Measurements from ENCODE around the gene MZT2B. TPM values are rescaled to one million over a fixed set of nuclear protein-coding genes. Genes with fewer than 3 reads are reported as not detected.

MZT2B gene
- total RNA-seq, 2 experiments from 2014 or later: 388 to 401 TPM

Other genes with a start within 250 kb of the MZT2B start
- gene RAB6C, start 202.6 kb upstream of the MZT2B start, total RNA-seq: not detected
- gene POTEF, start 53.0 kb upstream of the MZT2B start, total RNA-seq: not detected
- gene CCDC74B, start 37.1 kb upstream of the MZT2B start, total RNA-seq: 1 to 10 TPM; 3.2 to 3.3 TPM
- 10 to 100 TPM; 65.8 to 69.4 TPM for gene SMPD4, start 660 bp upstream of the MZT2B start, total RNA-seq
- not detected for gene TUBA3E, start 16.2 kb downstream of the MZT2B start, total RNA-seq
- 100 to 1,000 TPM; 125 to 128 TPM for gene IMP4, start 160.6 kb downstream of the MZT2B start, total RNA-seq
- gene PTPN18, start 173.8 kb downstream of the MZT2B start, total RNA-seq: 10 to 100 TPM; 42.1 to 44.9 TPM